OCI-LY7 (cell line): Measurements from ENCODE around the gene CSTF2. TPM values are rescaled to one million over a fixed set of nuclear protein-coding genes. Genes with fewer than 3 reads are reported as not detected.
"Not testable (repeated sequence)": the region's sequence is repeated elsewhere in the genome, so short reads cannot be mapped to it uniquely, and the experiment has no call there.

Experiments
- Bru-seq: library from RNA; stranded (reverse); fragments of 400-500 nt; gene quantifications from one replicate; lab custom pipeline; 2021; lab: Mats Ljungman, UMichigan
- BruChase-seq, 2 experiments: library from RNA; stranded (reverse); fragments of 400-500 nt; gene quantifications; one replicate each; lab custom pipeline; 2021; lab: Mats Ljungman, UMichigan
- BruUV-seq: library from RNA; stranded (reverse); fragments of 400-500 nt; replicated peaks from 2 replicates; lab custom pipeline; 2021; lab: Mats Ljungman, UMichigan
- CTCF ChIA-PET: fragments of 300-600 bp; sonication (Branson Sonifier 250); formaldehyde crosslinking; loops from one replicate; lab custom pipeline; 2022; ENCODE audit warnings: antibody characterized with exemption; ENCODE audit not compliant: unreplicated experiment; lab: Charles Lee
- POLR2A ChIA-PET: fragments of 300-600 bp; sonication (Branson Sonifier 250); formaldehyde crosslinking; loops from one replicate; lab custom pipeline; 2022; ENCODE audit warnings: antibody characterized with exemption; lab: Charles Lee
- DNase-seq: peaks from one replicate; pipeline ENCODE4 v3.0.0-alpha.2; 2015; ENCODE audit warnings: low spot score
- H2AFZ ChIP-seq: fragments of 200-600 bp; sonication (generic), shearing (Covaris generic); 2 replicates; pipeline ENCODE4 v1.6.1; 2014; ENCODE audit warnings: mild to moderate bottlenecking, antibody characterized with exemption, low read length, moderate library complexity
- H3K27ac ChIP-seq: fragments of 200-600 bp; sonication (generic); 2 replicates; pipeline ENCODE4 v1.5.1; 2014; ENCODE audit warnings: mixed run types, low read depth, mild to moderate bottlenecking, moderate library complexity, low read length, inconsistent platforms; ENCODE audit not compliant: poor library complexity, severe bottlenecking
- H3K36me3 ChIP-seq: fragments of 200-600 bp; sonication (generic); 2 replicates; pipeline ENCODE4 v1.6.1; 2014; ENCODE audit warnings: mild to moderate bottlenecking, antibody characterized with exemption, low read length, moderate library complexity, mixed read lengths; ENCODE audit not compliant: insufficient read depth
- H3K4me1 ChIP-seq: fragments of 200-600 bp; sonication (generic); 2 replicates; pipeline ENCODE4 v1.5.1; 2014; ENCODE audit warnings: mild to moderate bottlenecking, low read length; ENCODE audit not compliant: insufficient read depth, poor library complexity, severe bottlenecking
- H3K4me2 ChIP-seq: fragments of 200-600 bp; sonication (generic); 2 replicates; pipeline ENCODE4 v1.6.1; 2014; ENCODE audit warnings: mild to moderate bottlenecking, low read length
- H3K4me3 ChIP-seq: fragments of 200-600 bp; sonication (generic); 2 replicates; pipeline ENCODE4 v1.5.1; 2014; ENCODE audit warnings: mild to moderate bottlenecking, low read depth, low read length; ENCODE audit not compliant: poor library complexity, severe bottlenecking
- H3K79me2 ChIP-seq: fragments of 200-600 bp; sonication (generic); 2 replicates; pipeline ENCODE4 v1.6.1; 2016; ENCODE audit warnings: low read depth, mild to moderate bottlenecking, low read length, moderate library complexity, mixed read lengths; ENCODE audit not compliant: insufficient read depth
- H3K9me2 ChIP-seq: fragments of 200-600 bp; sonication (generic); 2 replicates; pipeline ENCODE4 v1.6.1; 2016; ENCODE audit warnings: mild to moderate bottlenecking, low read length, mixed read lengths; ENCODE audit not compliant: insufficient read depth
- H3K9me3 ChIP-seq: fragments of 200-600 bp; sonication (generic); 2 replicates; pipeline ENCODE4 v1.6.1; 2014; ENCODE audit warnings: mild to moderate bottlenecking, mixed run types, low read length, mixed read lengths
- H4K20me1 ChIP-seq: fragments of 200-600 bp; sonication (generic); 2 replicates; pipeline ENCODE4 v1.6.1; 2014; ENCODE audit warnings: mild to moderate bottlenecking, antibody characterized with exemption, low read length, moderate library complexity, mixed read lengths; ENCODE audit not compliant: insufficient read depth
- EZH2phosphoT487 ChIP-seq: fragments of 200-600 bp; sonication (generic); IDR thresholded peaks from 2 replicates; pipeline ENCODE4 v1.6.1; 2018; ENCODE audit warnings: low read depth, borderline replicate concordance, mild to moderate bottlenecking, mixed run types, antibody characterized with exemption, low read length, moderate library complexity, mixed read lengths
- intact Hi-C: fragments of 100-400 bp; cut with micrococcal nuclease; formaldehyde crosslinking; loops from one replicate; pipeline ENCODE4 v1.10.0; 2022; ENCODE audit not compliant: unreplicated experiment
- long read RNA-seq: library from polyadenylated mRNA; stranded (forward); transcript quantifications from one replicate; pipeline ENCODE4 v2.0.0, GENCODE V29; 2022
- total RNA-seq, 2 experiments: library from RNA; depleted of rRNA in 1 of 2; stranded (reverse); fragments of >200 nt in 1 of 2; shearing (Covaris generic) in 1 of 2; gene quantifications; 2 replicates each; pipeline ENCODE4 v1.2.3, GENCODE V29; 2014 to 2022
- TF ChIP-seq, protein P1 (sequence below): fragments of 200-600 bp; sonication (generic); conservative IDR thresholded peaks from 2 replicates; pipeline ENCODE4 v1.5.1; 2014; ENCODE audit warnings: mild to moderate bottlenecking, antibody characterized with exemption, low read length, moderate library complexity, mixed read lengths

Gene CSTF2, protein sequence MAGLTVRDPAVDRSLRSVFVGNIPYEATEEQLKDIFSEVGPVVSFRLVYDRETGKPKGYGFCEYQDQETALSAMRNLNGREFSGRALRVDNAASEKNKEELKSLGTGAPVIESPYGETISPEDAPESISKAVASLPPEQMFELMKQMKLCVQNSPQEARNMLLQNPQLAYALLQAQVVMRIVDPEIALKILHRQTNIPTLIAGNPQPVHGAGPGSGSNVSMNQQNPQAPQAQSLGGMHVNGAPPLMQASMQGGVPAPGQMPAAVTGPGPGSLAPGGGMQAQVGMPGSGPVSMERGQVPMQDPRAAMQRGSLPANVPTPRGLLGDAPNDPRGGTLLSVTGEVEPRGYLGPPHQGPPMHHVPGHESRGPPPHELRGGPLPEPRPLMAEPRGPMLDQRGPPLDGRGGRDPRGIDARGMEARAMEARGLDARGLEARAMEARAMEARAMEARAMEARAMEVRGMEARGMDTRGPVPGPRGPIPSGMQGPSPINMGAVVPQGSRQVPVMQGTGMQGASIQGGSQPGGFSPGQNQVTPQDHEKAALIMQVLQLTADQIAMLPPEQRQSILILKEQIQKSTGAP
- total RNA-seq (2014; rRNA removed; shearing (Covaris generic)) = 26.5 and 30.4 TPM in 2 replicates
- 30.0 and 32.6 TPM in 2 replicates for total RNA-seq (2022)
- Bru-seq, nascent RNA = percentile 73 among the genes with signal in this experiment
- percentile 58 among the genes with signal in this experiment for BruChase-seq, experiment 1, labeled RNA remaining after a 6-hour chase
- percentile 70 among the genes with signal in this experiment for BruChase-seq, experiment 2, labeled RNA remaining after a 2-hour chase
- long read RNA-seq, transcript CSTF2-201 (14 exons, 1,958 nt) = major isoform, 75 of 110 reads
- long read RNA-seq, partial matches to known transcripts = 27 of 110 reads
- long read RNA-seq, other reads (novel, unspliced or antisense) = 7 of 110 reads

DNA sequence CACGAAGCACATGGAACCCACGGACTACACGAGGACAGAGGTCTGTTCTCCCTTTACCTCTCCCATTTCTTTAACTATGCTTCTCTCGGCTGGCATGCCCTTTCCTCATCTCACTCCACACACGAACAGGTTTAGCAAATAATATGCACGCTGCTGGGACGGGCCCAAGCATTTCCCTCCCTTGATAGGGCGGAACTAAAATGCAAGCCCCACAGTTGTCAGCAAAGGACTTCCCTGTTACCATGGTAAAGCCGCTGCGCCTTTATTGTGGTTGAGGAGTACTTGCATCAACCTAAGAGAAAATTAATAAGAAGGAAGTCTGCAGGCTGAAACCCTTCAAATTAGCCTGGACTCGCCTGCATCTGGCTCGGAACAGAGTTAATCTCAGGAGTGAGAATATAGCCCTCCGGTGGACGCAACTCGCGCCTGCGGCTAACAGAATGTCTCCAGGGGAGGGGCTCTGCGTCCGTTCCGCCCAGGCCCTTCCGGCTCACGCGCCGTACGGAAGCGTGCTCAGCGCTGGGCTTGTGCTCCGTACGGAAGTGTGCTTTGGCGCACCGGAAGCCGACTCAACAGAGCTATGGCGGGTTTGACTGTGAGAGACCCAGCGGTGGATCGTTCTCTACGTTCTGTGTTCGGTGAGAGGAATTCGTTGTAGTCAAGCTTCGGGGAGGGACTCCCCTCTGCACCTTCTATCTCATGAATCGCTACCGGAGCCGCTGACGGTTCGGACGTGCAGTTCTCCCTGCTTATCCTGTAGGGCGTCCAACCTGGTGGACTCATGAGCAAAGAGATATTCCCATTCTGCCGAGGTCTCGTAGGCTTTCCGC lies at the start of gene CSTF2:
Gene CSTF2, plus strand, starts transcription at position 555 of the 830 bp plus-strand sequence. Its CDS starts 26 bp downstream, at position 581.
- intact Hi-C loops = no loop called here
- Histone ChIP-seq H3K4me3 (peak within 1 kb of the TSS; percentile 82), H4K20me1 (no peaks in the 10 kb centered on the region), H3K4me2 (peak within 1 kb of the TSS; percentile 83), H3K36me3 (peaks cover 27% of the 10 kb centered on the region), H3K4me1 (peaks cover 10% of the 10 kb centered on the region), H3K27ac (peak within 1 kb of the TSS; percentile 65), H3K79me2 (peaks cover 14% of the 10 kb centered on the region), H3K9me2 (no peaks in the 10 kb centered on the region), H2AFZ (peak within 1 kb of the TSS; percentile 97), H3K9me3 (no peaks in the 10 kb centered on the region)
- POLR2A ChIA-PET = interaction anchor here (0.5 to 1.0 kb wide), 4 partner anchors 13 to 270 kb away, joined by 3 to 5 read pairs (median 4); partner anchors contain the start of gene XKRX
- TF ChIP-seq, protein P1, sequence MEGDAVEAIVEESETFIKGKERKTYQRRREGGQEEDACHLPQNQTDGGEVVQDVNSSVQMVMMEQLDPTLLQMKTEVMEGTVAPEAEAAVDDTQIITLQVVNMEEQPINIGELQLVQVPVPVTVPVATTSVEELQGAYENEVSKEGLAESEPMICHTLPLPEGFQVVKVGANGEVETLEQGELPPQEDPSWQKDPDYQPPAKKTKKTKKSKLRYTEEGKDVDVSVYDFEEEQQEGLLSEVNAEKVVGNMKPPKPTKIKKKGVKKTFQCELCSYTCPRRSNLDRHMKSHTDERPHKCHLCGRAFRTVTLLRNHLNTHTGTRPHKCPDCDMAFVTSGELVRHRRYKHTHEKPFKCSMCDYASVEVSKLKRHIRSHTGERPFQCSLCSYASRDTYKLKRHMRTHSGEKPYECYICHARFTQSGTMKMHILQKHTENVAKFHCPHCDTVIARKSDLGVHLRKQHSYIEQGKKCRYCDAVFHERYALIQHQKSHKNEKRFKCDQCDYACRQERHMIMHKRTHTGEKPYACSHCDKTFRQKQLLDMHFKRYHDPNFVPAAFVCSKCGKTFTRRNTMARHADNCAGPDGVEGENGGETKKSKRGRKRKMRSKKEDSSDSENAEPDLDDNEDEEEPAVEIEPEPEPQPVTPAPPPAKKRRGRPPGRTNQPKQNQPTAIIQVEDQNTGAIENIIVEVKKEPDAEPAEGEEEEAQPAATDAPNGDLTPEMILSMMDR = no peak
- no peak for TF ChIP-seq EZH2phosphoT487
- CTCF ChIA-PET = no interaction called here
- DNase-seq = peak; percentile 88
- BruUV-seq = no TSS peak

DNA sequence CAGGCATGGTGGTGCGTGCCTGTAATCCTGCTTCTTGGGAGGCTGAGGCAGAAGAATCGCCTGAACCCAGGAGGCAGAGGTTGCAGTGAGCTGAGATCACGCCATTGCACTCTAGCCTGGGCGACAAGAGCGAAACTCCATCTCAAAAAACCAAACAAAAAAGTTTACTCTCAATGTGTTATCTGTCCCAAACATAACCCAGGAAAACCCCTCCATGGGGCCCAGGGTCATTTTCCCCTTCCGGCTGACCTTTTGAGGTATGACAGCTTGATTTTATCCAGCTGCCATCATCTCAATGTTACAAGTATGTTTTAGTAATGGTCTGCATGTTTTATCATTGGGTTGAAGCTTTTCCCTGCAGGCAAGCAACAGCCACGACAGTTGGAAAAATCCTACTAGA lies 23.8 kb upstream of the CSTF2 start:
- intact Hi-C loops, H3K36me3 ChIP-seq, H3K9me3 ChIP-seq, BruUV-seq, H3K4me3 ChIP-seq, H3K4me2 ChIP-seq, H3K9me2 ChIP-seq, H3K79me2 ChIP-seq, POLR2A ChIA-PET, H2AFZ ChIP-seq, H3K4me1 ChIP-seq, DNase-seq, H3K27ac ChIP-seq, CTCF ChIA-PET, H4K20me1 ChIP-seq: not testable (repeated sequence)

DNA sequence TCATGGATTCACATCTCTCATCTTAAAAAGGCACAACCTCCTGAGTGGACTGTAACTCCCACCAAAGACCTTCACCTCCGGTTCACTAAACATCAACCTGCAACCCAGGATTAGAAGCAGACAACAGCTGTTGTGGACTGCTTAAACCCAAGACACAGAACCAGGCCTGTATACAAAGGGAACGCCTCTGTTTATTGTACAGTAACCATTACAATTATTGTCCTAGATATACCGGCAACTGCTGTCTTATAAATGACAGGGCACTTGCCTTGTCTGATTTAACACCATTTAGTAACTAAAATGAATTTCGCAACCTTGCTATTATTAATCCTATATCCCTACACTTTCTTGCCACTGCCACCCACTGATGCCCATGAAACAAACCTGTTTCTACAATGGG lies 22.8 kb upstream of the CSTF2 start:
- intact Hi-C loops = no loop called here
- Histone ChIP-seq H2AFZ (no peak overlapping the region), H4K20me1 (no peaks in the 10 kb centered on the region), H3K4me3 (no peak overlapping the region), H3K36me3 (no peaks in the 10 kb centered on the region), H3K27ac (no peak overlapping the region), H3K9me3 (no peaks in the 10 kb centered on the region), H3K79me2 (no peaks in the 10 kb centered on the region), H3K4me2 (no peak overlapping the region), H3K9me2 (no peaks in the 10 kb centered on the region), H3K4me1 (no peaks in the 10 kb centered on the region)
- TF ChIP-seq, protein P1 = no peak
- TF ChIP-seq EZH2phosphoT487 = no peak
- POLR2A ChIA-PET = no interaction called here
- no peak for DNase-seq
- no TSS peak for BruUV-seq
- CTCF ChIA-PET = no interaction called here
